ENCODE measurements around the gene LIME1.
A peak's percentile ranks its signal among the peaks of the same experiment; 100 is the strongest.

Gene LIME1

GRCh38 chr20:63739130-63740069 lies 2.9 kb downstream of the LIME1 start, which contains the start of gene SLC2A4RG:
Gene SLC2A4RG (plus strand): TSS chr20:63739776. CDS start chr20:63739913, 137 bp downstream.
- peak within 1 kb of the TSS in 1 of 2 donors; percentile 76 for H3K27ac Mint-ChIP-seq
- ATAC-seq (peak; percentile 53), DNase-seq (peak; percentile 51 to 66)
- no peaks in the 10 kb centered on the region for H3K9me3 Mint-ChIP-seq
- peak within 1 kb of the TSS; percentile 39 to 66 for H3K4me3 Mint-ChIP-seq
- H3K27me3 Mint-ChIP-seq, result no peaks in the 10 kb centered on the region
- H3K4me1 Mint-ChIP-seq, result peaks cover 31% of the 10 kb centered on the region

- H3K9me3 Mint-ChIP-seq, result no peaks in the 10 kb centered on the region
- peaks cover 29% of the 10 kb centered on the region for H3K4me1 Mint-ChIP-seq
- ATAC-seq, result peak; percentile 5
- peak overlapping the region; percentile 39 to 59 for H3K4me3 Mint-ChIP-seq
- H3K27ac Mint-ChIP-seq, result no peak overlapping the region
- DNase-seq, result peak; percentile 27 to 48
- no peaks in the 10 kb centered on the region for H3K27me3 Mint-ChIP-seq
Observed at GRCh38 chr20:63740070-63740626, 3.7 kb downstream of the LIME1 start.

GRCh38 chr20:63740627-63741353 lies 4.3 kb downstream of the LIME1 start:
- DNase-seq (peak; percentile 44 to 47), ATAC-seq (peak; percentile 3)
- peaks cover 23% of the 10 kb centered on the region for H3K4me1 Mint-ChIP-seq
- H3K27me3 Mint-ChIP-seq, result no peaks in the 10 kb centered on the region
- H3K9me3 Mint-ChIP-seq, result no peaks in the 10 kb centered on the region
- H3K27ac Mint-ChIP-seq, result no peak overlapping the region
- peak overlapping the region; percentile 39 to 71 for H3K4me3 Mint-ChIP-seq

- Mint-ChIP-seq H3K27ac (peak overlapping the region in 1 of 2 donors; percentile 63), H3K4me1 (peaks cover 17% of the 10 kb centered on the region)
Observed at GRCh38 chr20:63741354-63741675, 4.9 kb downstream of the LIME1 start.

GRCh38 chr20:63741676-63742380 lies 5.4 kb downstream of the LIME1 start:
- Mint-ChIP-seq H3K9me3 (no peaks in the 10 kb centered on the region), H3K27ac (peak overlapping the region in 1 of 2 donors; percentile 63), H3K4me1 (peaks cover 12% of the 10 kb centered on the region), H3K27me3 (no peaks in the 10 kb centered on the region), H3K4me3 (peak overlapping the region in 1 of 2 donors; percentile 71)
- ATAC-seq (no peak), DNase-seq (no peak)

More at GRCh38 chr20:63741354-63741675, 4.9 kb downstream of the LIME1 start:
- Mint-ChIP-seq H3K9me3 (no peaks in the 10 kb centered on the region), H3K4me3 (peak overlapping the region in 1 of 2 donors; percentile 71), H3K27me3 (no peaks in the 10 kb centered on the region)
- ATAC-seq (no peak), DNase-seq (no peak)

GRCh38 chr20:63742381-63743024 lies 6.0 kb downstream of the LIME1 start:
- H3K4me1 Mint-ChIP-seq, result peaks cover 6% of the 10 kb centered on the region
- ATAC-seq, result no peak
- no peak overlapping the region for H3K27ac Mint-ChIP-seq

GRCh38 chr20:63743210-63743970 lies 6.9 kb downstream of the LIME1 start:
- no peak overlapping the region for H3K27ac Mint-ChIP-seq
- H3K4me1 Mint-ChIP-seq, result peaks cover 4% of the 10 kb centered on the region
- no peak overlapping the region for H3K4me3 Mint-ChIP-seq
- DNase-seq (no peak), ATAC-seq (no peak)
- H3K9me3 Mint-ChIP-seq, result no peaks in the 10 kb centered on the region
- H3K27me3 Mint-ChIP-seq, result no peaks in the 10 kb centered on the region

More at GRCh38 chr20:63742381-63743024, 6.0 kb downstream of the LIME1 start:
- Mint-ChIP-seq H3K27me3 (no peaks in the 10 kb centered on the region), H3K4me3 (no peak overlapping the region), H3K9me3 (no peaks in the 10 kb centered on the region)
- no peak for DNase-seq

- no peak overlapping the region for H3K4me3 Mint-ChIP-seq
- no peak overlapping the region for H3K27ac Mint-ChIP-seq
- H3K4me1 Mint-ChIP-seq, result peaks cover 6% of the 10 kb centered on the region
- no peak for DNase-seq
- H3K27me3 Mint-ChIP-seq, result no peaks in the 10 kb centered on the region
- no peaks in the 10 kb centered on the region for H3K9me3 Mint-ChIP-seq
- ATAC-seq, result no peak
Observed at GRCh38 chr20:63744158-63744557, 7.7 kb downstream of the LIME1 start.

- Mint-ChIP-seq H3K4me3 (no peak overlapping the region), H3K27me3 (no peaks in the 10 kb centered on the region), H3K4me1 (peaks cover 11% of the 10 kb centered on the region), H3K9me3 (no peaks in the 10 kb centered on the region), H3K27ac (no peak overlapping the region)
- ATAC-seq, result no peak
- no peak for DNase-seq
Observed at GRCh38 chr20:63744574-63745423, 8.3 kb downstream of the LIME1 start.

GRCh38 chr20:63745424-63745805 lies 9.0 kb downstream of the LIME1 start:
- Mint-ChIP-seq H3K4me1 (peaks cover 17% of the 10 kb centered on the region), H3K4me3 (no peak overlapping the region), H3K27me3 (no peaks in the 10 kb centered on the region), H3K9me3 (no peaks in the 10 kb centered on the region), H3K27ac (no peak overlapping the region)
- ATAC-seq (no peak), DNase-seq (no peak)

- H3K27ac Mint-ChIP-seq, result peak overlapping the region in 1 of 2 donors; percentile 44
- ATAC-seq (no peak), DNase-seq (no peak)
- H3K4me1 Mint-ChIP-seq, result peaks cover 25% of the 10 kb centered on the region
- H3K4me3 Mint-ChIP-seq, result no peak overlapping the region
- no peaks in the 10 kb centered on the region for H3K9me3 Mint-ChIP-seq
- H3K27me3 Mint-ChIP-seq, result no peaks in the 10 kb centered on the region
Observed at GRCh38 chr20:63745961-63746731, 9.7 kb downstream of the LIME1 start.

GRCh38 chr20:63746751-63747315 lies 10.4 kb downstream of the LIME1 start:
- no peak for ATAC-seq
- no peak overlapping the region for H3K27ac Mint-ChIP-seq

More at GRCh38 chr20:63746751-63747315, 10.4 kb downstream of the LIME1 start:
- Mint-ChIP-seq H3K9me3 (no peaks in the 10 kb centered on the region), H3K27me3 (no peaks in the 10 kb centered on the region), H3K4me3 (no peak overlapping the region), H3K4me1 (peaks cover 32% of the 10 kb centered on the region)
- no peak for DNase-seq
